ENCODE results near the gene E2F7.

GRCh38 chr12:77013091-77013490, 52.3 kb downstream of the E2F7 start:
- no peak for TF ChIP-seq CTCF (IDR thresholded peaks at IDR 0.05; ENCODE audit: low read length)
- no peak for TF ChIP-seq EZH2 (IDR thresholded peaks at IDR 0.05; ENCODE audit: borderline replicate concordance, low read length)

All from OCI-LY1 (cell line).